A673 (cell line): ENCODE results near the gene DPP10. TPM values are rescaled to one million over a fixed set of nuclear protein-coding genes. Genes with fewer than 3 reads are reported as not detected.

Source experiments
- BruUV-seq: library from RNA; stranded (reverse); fragments of 400-500 nt; replicated peaks from 2 replicates; lab custom pipeline; 2021; lab: Mats Ljungman, UMichigan
- CTCF ChIA-PET: fragments of 300-600 bp; sonication (Branson Sonifier 250); formaldehyde crosslinking; loops from one replicate; lab custom pipeline; 2022; ENCODE audit warnings: antibody characterized with exemption; lab: Charles Lee
- POLR2A ChIA-PET: fragments of 300-600 bp; sonication (Branson Sonifier 250); formaldehyde crosslinking; loops from one replicate; lab custom pipeline; 2022; ENCODE audit warnings: antibody characterized with exemption; ENCODE audit not compliant: low non-redundant PET; lab: Charles Lee
- DNase-seq: peaks from one replicate; pipeline ENCODE4 v3.0.0-alpha.2; 2015; ENCODE audit warnings: low spot score
- H3K27ac ChIP-seq: fragments of 200-600 bp; sonication (generic); 2 replicates; pipeline ENCODE4 v1.5.1; 2016; ENCODE audit warnings: mixed run types, low read depth, mild to moderate bottlenecking, mixed read lengths, antibody characterized with exemption, low read length; ENCODE audit not compliant: poor library complexity, severe bottlenecking
- H3K27me3 ChIP-seq: fragments of 200-600 bp; sonication (generic); replicated peaks from 2 replicates; pipeline ENCODE4 v1.6.1; 2017; ENCODE audit warnings: mixed run types, low read depth, mild to moderate bottlenecking, mixed read lengths, antibody characterized with exemption, low read length; ENCODE audit not compliant: insufficient read depth, poor library complexity
- H3K36me3 ChIP-seq: fragments of 200-600 bp; sonication (generic); 2 replicates; pipeline ENCODE4 v1.6.1; 2016; ENCODE audit warnings: mixed run types, mild to moderate bottlenecking, mixed read lengths, antibody characterized with exemption, low read length; ENCODE audit not compliant: insufficient read depth, poor library complexity, severe bottlenecking
- H3K4me1 ChIP-seq: fragments of 200-600 bp; sonication (generic); 2 replicates; pipeline ENCODE4 v1.6.1; 2017; ENCODE audit warnings: mixed run types, mild to moderate bottlenecking, mixed read lengths, antibody characterized with exemption, low read length; ENCODE audit not compliant: insufficient read depth, poor library complexity, severe bottlenecking
- H3K4me3 ChIP-seq: fragments of 200-600 bp; sonication (generic); 2 replicates; pipeline ENCODE4 v1.5.1; 2016; ENCODE audit warnings: low read depth, mixed run types, mild to moderate bottlenecking, mixed read lengths, low read length; ENCODE audit not compliant: poor library complexity, severe bottlenecking
- H3K9me3 ChIP-seq: fragments of 200-600 bp; sonication (generic); 2 replicates; pipeline ENCODE4 v1.6.1; 2016; ENCODE audit warnings: mixed run types, low read depth, mild to moderate bottlenecking, mixed read lengths, antibody characterized with exemption, low read length; ENCODE audit not compliant: poor library complexity, severe bottlenecking
- EZH2 ChIP-seq: fragments of 200-600 bp; sonication (generic); IDR thresholded peaks from 2 replicates; pipeline ENCODE4 v1.6.1; 2017; ENCODE audit warnings: borderline replicate concordance, low read depth, mild to moderate bottlenecking, mixed read lengths, antibody characterized with exemption, low read length; ENCODE audit not compliant: poor library complexity, severe bottlenecking
- intact Hi-C: fragments of 100-400 bp; cut with micrococcal nuclease; formaldehyde crosslinking; loops from one replicate; pipeline ENCODE4 v1.10.0; 2022; ENCODE audit not compliant: unreplicated experiment
- total RNA-seq: library from RNA; stranded (reverse); gene quantifications from 2 replicates; pipeline ENCODE4 v1.2.3, GENCODE V29; 2021
- TF ChIP-seq, protein P1 (sequence below): fragments of 300-800, 200-600 bp; sonication (generic); conservative IDR thresholded peaks from 2 replicates; pipeline ENCODE4 v1.5.1; 2017; ENCODE audit warnings: low read depth, mild to moderate bottlenecking, antibody characterized with exemption, low read length, moderate library complexity, mixed read lengths

Gene DPP10
- total RNA-seq, 1 experiment from 2014 or later, result not detected

- H3K4me1 ChIP-seq, result no peaks in the 10 kb centered on the region
- no peak overlapping the region for H3K4me3 ChIP-seq
- ChIA-PET POLR2A (no interaction called here), CTCF (no interaction called here)
- DNase-seq, result no peak
- H3K27me3 ChIP-seq, result no peaks in the 10 kb centered on the region
- intact Hi-C loops, result no loop called here
- peaks cover 12% of the 10 kb centered on the region for H3K9me3 ChIP-seq
- BruUV-seq, result no TSS peak
- no peak overlapping the region for H3K27ac ChIP-seq
- TF ChIP-seq, protein P1, sequence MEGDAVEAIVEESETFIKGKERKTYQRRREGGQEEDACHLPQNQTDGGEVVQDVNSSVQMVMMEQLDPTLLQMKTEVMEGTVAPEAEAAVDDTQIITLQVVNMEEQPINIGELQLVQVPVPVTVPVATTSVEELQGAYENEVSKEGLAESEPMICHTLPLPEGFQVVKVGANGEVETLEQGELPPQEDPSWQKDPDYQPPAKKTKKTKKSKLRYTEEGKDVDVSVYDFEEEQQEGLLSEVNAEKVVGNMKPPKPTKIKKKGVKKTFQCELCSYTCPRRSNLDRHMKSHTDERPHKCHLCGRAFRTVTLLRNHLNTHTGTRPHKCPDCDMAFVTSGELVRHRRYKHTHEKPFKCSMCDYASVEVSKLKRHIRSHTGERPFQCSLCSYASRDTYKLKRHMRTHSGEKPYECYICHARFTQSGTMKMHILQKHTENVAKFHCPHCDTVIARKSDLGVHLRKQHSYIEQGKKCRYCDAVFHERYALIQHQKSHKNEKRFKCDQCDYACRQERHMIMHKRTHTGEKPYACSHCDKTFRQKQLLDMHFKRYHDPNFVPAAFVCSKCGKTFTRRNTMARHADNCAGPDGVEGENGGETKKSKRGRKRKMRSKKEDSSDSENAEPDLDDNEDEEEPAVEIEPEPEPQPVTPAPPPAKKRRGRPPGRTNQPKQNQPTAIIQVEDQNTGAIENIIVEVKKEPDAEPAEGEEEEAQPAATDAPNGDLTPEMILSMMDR, result no peak
- no peak for TF ChIP-seq EZH2
- no peaks in the 10 kb centered on the region for H3K36me3 ChIP-seq
These were observed 1142.1 kb downstream of the DPP10 start for GRCh38 chr2:115584507-115584906.

DNA sequence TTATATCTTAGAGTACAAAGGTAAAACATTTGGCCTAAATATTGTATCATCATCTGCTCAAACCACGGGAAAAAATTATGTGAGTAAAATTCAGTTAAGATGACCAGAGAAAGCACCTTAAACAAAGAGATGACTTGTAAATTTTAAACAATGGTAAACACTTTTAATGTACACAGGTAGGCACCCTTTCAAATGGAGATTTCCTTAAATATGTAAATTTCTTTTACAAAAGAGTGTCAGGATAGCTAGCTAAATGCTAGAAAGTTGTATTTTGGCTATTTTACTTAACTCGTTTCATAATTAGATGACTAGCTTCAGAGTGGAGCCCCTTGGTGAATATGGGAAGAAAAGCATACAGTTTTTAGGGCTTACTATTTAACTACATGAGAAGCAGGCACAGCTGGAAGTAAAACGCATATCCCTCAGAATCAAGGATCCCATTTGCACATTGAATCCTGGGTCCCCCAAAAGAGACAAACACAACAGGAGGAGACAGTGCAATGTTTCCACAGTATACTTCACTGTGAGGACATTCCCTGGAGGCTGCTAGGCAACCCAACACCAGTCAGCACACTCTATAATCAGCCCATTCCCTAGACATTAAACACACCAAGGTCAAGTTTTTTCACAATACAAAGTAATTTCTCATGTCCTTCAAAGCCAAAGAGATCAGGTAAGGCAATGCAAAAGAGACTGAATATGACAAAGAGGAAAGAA, 1154.4 kb downstream of the DPP10 start:
- POLR2A ChIA-PET, result no interaction called here
- Histone ChIP-seq H3K9me3 (peaks cover 52% of the 10 kb centered on the region), H3K27me3 (no peaks in the 10 kb centered on the region), H3K27ac (no peak overlapping the region), H3K4me3 (no peak overlapping the region), H3K36me3 (no peaks in the 10 kb centered on the region), H3K4me1 (no peaks in the 10 kb centered on the region)
- intact Hi-C loops, result no loop called here
- no peak for TF ChIP-seq EZH2
- TF ChIP-seq, protein P1, result no peak
- no peak for DNase-seq
- BruUV-seq, result no TSS peak
- CTCF ChIA-PET, result no interaction called here

GRCh38 chr2:115603285-115603684, 1160.8 kb downstream of the DPP10 start:
- Histone ChIP-seq H3K9me3 (peaks cover 34% of the 10 kb centered on the region), H3K4me3 (no peak overlapping the region), H3K36me3 (no peaks in the 10 kb centered on the region), H3K27ac (no peak overlapping the region), H3K27me3 (no peaks in the 10 kb centered on the region), H3K4me1 (no peaks in the 10 kb centered on the region)
- DNase-seq, result no peak
- CTCF ChIA-PET, result no interaction called here
- no TSS peak for BruUV-seq
- POLR2A ChIA-PET, result no interaction called here
- intact Hi-C loops, result no loop called here
- TF ChIP-seq EZH2, result no peak
- TF ChIP-seq, protein P1, result no peak
